Activated CD8-positive, alpha-beta memory T cell treated with anti-CD3 and anti-CD28 coated beads, Interleukin-2, amount 50 U/mL, for 48 hours (primary cell): ENCODE results near the gene STYX.
A peak's percentile ranks its signal among the peaks of the same experiment; 100 is the strongest.

Source experiments
- DNase-seq: peaks from one replicate; pipeline ENCODE4 v3.0.0-alpha.2; 2020

The STYX gene

DNA sequence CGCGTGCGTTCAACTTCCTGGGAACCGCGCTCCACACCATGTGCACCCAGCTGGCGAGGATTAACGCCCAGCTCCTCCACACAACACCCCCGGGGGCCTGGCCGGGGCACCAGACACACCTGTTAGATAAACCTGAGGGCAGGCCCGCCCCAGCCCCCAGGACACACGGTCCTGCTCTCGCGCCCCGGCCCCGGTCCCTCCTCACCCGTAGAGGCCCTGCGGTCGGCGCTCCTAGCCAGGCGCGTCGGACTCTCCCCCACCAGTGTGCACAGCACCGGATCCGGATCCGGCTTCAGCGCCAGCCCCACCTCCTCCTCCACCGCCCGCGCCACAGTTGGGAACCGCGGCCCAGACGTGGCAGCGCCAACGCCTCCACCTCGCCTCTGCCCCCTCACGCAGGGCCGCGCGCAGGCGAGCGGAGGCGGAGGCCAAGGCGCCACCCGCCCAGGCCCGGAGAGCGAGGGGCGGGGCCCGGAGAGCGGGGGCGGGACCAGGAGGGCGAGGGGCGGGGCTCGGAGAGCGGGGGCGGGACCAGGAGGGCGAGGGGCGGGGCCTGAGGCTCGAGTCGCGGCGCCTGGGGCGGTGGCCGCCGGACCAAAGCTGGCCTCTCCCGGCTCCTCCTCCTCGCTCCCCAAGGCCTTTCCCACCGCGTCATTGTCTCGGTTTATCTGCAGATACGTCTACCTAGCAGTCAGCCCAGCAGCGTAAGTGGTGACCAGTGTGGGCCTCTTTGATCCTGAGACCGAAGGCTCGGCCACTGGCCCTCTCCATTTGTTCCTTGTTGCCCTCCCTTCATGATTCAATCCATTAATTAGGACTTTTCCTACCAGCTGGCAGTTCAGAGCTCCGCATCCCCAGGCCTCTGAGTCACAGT, 61.5 kb downstream of the STYX start, which contains the start of gene GNPNAT1:
GNPNAT1 (minus strand) TSS at position 385 of the 874 bp plus-strand sequence. CDS start 6,957 bp downstream, outside the sequence.
- peak; percentile 90 for DNase-seq

DNA sequence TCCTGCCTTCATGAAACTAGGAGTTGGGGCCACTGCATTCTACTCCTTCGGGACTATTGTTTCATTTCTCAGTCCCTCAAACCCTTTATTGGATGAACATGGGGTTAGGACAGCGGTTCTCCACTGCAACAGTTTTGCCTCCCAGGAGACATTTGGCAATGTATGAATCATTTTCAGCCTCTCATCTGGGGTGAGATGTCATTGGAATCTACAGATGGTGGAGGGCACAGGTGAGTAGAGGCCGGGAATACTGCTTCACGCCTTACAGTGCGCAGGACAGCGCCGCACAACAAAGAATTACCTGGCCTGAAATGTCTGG, 62.1 kb downstream of the STYX start:
- DNase-seq, result no peak

- no peak for DNase-seq
These were observed 63.1 kb downstream of the STYX start for GRCh38 chr14:52793061-52793460.

GRCh38 chr14:52797653-52798052, 67.7 kb downstream of the STYX start:
- no peak for DNase-seq

DNA sequence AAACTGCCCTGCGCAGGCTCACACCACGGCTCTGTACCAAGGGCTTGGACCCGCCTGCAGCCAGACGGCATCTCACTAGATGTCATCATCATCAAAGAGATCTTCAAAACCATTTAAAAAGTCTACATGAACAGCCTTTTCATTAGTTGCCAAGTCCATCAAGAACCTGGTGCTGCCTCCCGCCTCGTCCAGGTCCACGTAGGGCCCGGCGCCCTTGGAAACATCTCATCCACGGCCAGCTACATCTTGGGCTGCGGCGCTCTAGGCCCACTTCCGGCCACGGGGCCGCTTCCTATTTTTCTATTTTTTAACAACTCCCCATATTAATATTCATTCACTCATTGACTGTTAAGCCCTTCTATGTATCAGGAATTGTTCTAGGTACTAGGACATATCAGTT, 68.9 kb downstream of the STYX start:
- no peak for DNase-seq

DNA sequence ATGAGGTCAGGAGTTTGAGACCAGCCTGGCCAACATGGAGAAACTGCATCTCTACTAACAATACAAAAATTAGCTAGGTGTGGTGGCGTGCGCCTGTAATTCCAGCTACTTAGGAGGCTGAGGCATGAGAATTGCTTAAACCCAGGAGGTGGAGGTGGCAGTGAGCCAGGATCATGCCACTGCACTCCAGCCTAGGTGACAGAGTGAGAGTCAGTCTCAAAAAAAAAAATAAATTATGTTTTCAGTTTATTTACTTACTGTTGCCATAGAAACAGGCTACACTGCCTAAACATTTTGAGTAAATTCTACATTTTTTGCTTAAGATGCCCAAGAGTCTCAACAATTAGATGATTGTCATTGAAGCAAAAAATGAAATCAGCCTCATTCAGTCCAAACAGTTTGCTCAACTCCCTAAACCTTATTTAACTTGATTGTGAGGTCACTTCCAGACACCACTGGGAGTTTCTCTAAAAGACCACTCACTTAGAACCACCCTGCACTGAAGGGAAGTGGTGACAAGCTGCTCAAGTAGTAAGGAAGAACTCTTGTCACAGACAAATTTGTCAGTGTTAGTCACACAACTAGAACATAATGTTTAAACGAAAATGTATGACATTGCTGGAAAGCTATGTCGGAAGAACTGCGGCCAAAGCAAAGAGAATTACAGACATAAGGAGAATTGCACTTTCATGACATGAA, 71.2 kb downstream of the STYX start:
- DNase-seq, result no peak

DNA sequence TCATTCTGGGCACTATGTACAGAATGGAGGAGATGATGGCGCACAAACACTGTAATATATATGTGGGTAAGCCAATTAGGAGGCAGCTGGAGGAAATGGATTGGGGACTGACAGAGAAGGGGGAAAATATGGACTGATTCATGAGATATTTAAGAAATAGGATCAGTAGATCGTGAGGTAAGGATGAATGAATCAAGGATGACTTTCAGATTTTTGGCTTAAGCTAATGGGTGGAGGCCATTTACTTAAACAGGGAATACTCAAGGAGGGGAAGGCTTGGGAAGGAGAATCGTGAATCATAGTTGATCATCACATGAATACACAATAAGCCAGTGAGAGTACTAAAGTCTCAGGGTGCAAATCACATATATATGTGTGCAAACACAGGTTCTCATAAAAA, 72.6 kb downstream of the STYX start:
- DNase-seq, result no peak

DNA sequence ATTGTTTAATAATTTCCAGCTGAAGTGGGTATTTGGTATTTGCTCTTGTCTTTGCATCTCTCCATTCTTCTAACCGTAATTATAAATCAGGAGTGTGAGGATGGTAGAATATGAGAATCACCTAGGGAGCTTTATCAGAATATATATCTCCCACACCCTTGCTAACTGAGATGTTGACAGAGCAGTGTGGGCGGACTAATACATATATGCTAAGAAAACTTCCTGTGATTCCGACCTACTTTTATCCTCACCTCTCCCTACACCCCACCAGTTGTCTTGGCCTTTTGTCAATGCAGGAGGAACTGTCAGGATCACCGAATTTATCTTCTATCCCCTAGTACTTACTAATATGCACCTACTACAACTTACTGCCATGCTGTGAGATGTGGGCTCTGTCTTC, 76.1 kb downstream of the STYX start:
- DNase-seq, result no peak

GRCh38 chr14:52808101-52808500, 78.1 kb downstream of the STYX start:
- no peak for DNase-seq

DNA sequence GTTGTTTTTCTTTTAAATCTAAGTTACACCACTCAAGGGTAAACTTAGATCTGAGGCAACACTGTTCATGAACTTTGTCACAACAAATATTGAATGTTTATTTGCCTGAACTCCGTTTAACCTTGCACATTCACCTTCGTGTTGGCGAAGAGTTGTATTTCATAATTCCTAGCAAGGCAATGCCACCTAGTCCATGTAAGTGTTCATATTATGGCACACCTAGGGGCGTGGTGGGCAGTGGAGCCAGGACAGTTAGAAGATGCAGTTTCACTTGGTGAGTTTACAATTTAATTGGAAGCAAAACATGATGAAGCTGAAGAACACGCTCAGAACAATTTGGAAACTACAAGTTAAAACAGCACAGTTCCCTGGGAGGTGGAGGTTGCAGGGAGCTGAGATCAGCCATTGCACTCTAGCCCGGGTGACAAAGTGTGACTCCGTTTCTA, 91.9 kb downstream of the STYX start:
- DNase-seq, result no peak

GRCh38 chr14:52824462-52824861, 94.5 kb downstream of the STYX start:
- no peak for DNase-seq
